GM12878 (cell line): ENCODE results near the gene MYMX. TPM values are rescaled to one million over a fixed set of nuclear protein-coding genes. Genes with fewer than 3 reads are reported as not detected.

Experiments
- CBX3 ChIP-seq: fragments of 200-600 bp; sonication (generic); IDR thresholded peaks from 2 replicates; pipeline ENCODE4 v1.6.1; 2016; ENCODE audit warnings: low read depth, borderline replicate concordance
- CBX5 ChIP-seq: sonication (generic); IDR thresholded peaks from 2 replicates; pipeline ENCODE4 v1.6.1; 2016; ENCODE audit warnings: low read depth, moderate library complexity, mild to moderate bottlenecking, inconsistent platforms
- CEBPZ ChIP-seq: fragments of 150-350 bp; IDR thresholded peaks from 2 replicates; pipeline ENCODE4 v1.6.1; 2016; ENCODE audit warnings: low read depth, low read length
- DPF2 ChIP-seq: fragments of 450-650 bp; IDR thresholded peaks from 2 replicates; pipeline ENCODE4 v1.6.1; 2017; ENCODE audit warnings: mild to moderate bottlenecking
- FOS ChIP-seq: IDR thresholded peaks from 3 replicates; pipeline ENCODE4 v1.6.1; 2011; ENCODE audit warnings: borderline replicate concordance; ENCODE audit not compliant: insufficient read length; ENCODE audit errors: extremely low read depth
- FOXK2 ChIP-seq: fragments of 450-650 bp; IDR thresholded peaks from 2 replicates; pipeline ENCODE4 v1.6.1; 2017; ENCODE audit warnings: mild to moderate bottlenecking, moderate library complexity
- GATAD2B ChIP-seq: fragments of 450-650 bp; conservative IDR thresholded peaks from 2 replicates; pipeline ENCODE4 v1.6.1; 2017; ENCODE audit warnings: low read depth, mild to moderate bottlenecking, moderate library complexity
- HSF1 ChIP-seq: fragments of 150-350 bp; IDR thresholded peaks from 2 replicates; pipeline ENCODE4 v1.6.1; 2014; ENCODE audit warnings: mild to moderate bottlenecking, low read depth, low read length
- JUNB ChIP-seq: IDR thresholded peaks from 2 replicates; pipeline ENCODE4 v1.6.1; 2016; ENCODE audit warnings: antibody characterized with exemption, mild to moderate bottlenecking
- KAT2A ChIP-seq: conservative IDR thresholded peaks from 2 replicates; pipeline ENCODE4 v1.6.1; 2011; ENCODE audit warnings: low read depth, low read length; ENCODE audit not compliant: control insufficient read depth
- MLLT1 ChIP-seq: fragments of 450-650 bp; IDR thresholded peaks from 2 replicates; pipeline ENCODE4 v1.6.1; 2016; ENCODE audit warnings: mild to moderate bottlenecking
- MXI1 ChIP-seq: fragments of 150-350 bp; IDR thresholded peaks from 2 replicates; pipeline ENCODE4 v1.6.1; 2011; ENCODE audit warnings: low read depth, mild to moderate bottlenecking, inconsistent platforms, low read length, improper control_type of control experiment
- NFYA ChIP-seq: IDR thresholded peaks from 2 replicates; pipeline ENCODE4 v1.6.1; 2011; ENCODE audit warnings: low read depth, mild to moderate bottlenecking, low read length, improper control_type of control experiment, borderline replicate concordance
- NRF1 ChIP-seq: conservative IDR thresholded peaks from 2 replicates; pipeline ENCODE4 v1.6.1; 2011; ENCODE audit warnings: mild to moderate bottlenecking, low read depth, low read length, improper control_type of control experiment
- POLR2AphosphoS5 ChIP-seq: IDR thresholded peaks from 2 replicates; pipeline ENCODE4 v1.6.1; 2011; ENCODE audit warnings: mild to moderate bottlenecking, low read length, inconsistent platforms
- SRF ChIP-seq, 2 experiments: IDR thresholded peaks; 2 replicates each; pipeline ENCODE4 v1.6.1; 2011; ENCODE audit warnings: low read depth in 2 of 2, low read length in 2 of 2, mild to moderate bottlenecking in 1 of 2, moderate library complexity in 1 of 2
- TCF7 ChIP-seq: IDR thresholded peaks from 2 replicates; pipeline ENCODE4 v1.6.1; 2014; ENCODE audit warnings: antibody characterized with exemption, borderline replicate concordance
- YY1 ChIP-seq: IDR thresholded peaks from 2 replicates; pipeline ENCODE4 v1.6.1; 2011; ENCODE audit warnings: low read depth, mild to moderate bottlenecking, low read length
- ZBTB4 ChIP-seq: fragments of 450-650 bp; formaldehyde crosslinking; IDR thresholded peaks from 2 replicates; pipeline ENCODE4 v1.4.0; 2022; ENCODE audit warnings: mild to moderate bottlenecking, moderate library complexity
- ZNF622 ChIP-seq: fragments of 450-650 bp; IDR thresholded peaks from 2 replicates; pipeline ENCODE4 v1.6.1; 2017; ENCODE audit warnings: mild to moderate bottlenecking, inconsistent platforms
- polyA plus RNA-seq, 11 experiments: library from polyadenylated mRNA; depleted of rRNA in 4 of 11; unstranded in 6 of 11; stranded (reverse) in 5 of 11; fragments of >200 nt; fragmentation: Nextera tagmentation in 4 of 11; fragmentation: Illumina TruSeq in 1 of 11; extraction: Ambion mirVana in 4 of 11; extraction: Trizol in 1 of 11; gene quantifications; 1 replicate in 1 of 11; 2 replicates in 10 of 11; pipeline versions ENCODE4 v1.2.1 to v1.2.3, GENCODE V29; 2011 to 2016; ENCODE audit warnings: inconsistent platforms in 2 of 11, missing spikeins in 2 of 11, low read depth in 1 of 11
- total RNA-seq, 4 experiments: library from RNA; depleted of rRNA in 3 of 4; stranded (reverse); fragments of >200 nt in 3 of 4; fragmentation: Illumina TruSeq in 1 of 4; extraction: Trizol in 1 of 4; gene quantifications; 2 replicates each; pipeline versions ENCODE4 v1.2.1 to v1.2.3, GENCODE V29; 2013 to 2021

The MYMX gene
- total and polyA plus RNA-seq, 10 of the 15 experiments (the other 5 are each of a cell fraction or from before 2014, with no cell fraction given) = not detected

GRCh38 chr6:44219053-44219814 lies 2.5 kb downstream of the MYMX start (continued):
- TF ChIP-seq ZBTB4 (CRISPR knock-in tag) (no peak), FOS (no peak), KAT2A (no peak), ZNF622 (no peak), MXI1 (peak; percentile 62), POLR2AphosphoS5 (peak; percentile 60; the same call in 1 of the 2 replicates), NRF1 (no peak), JUNB (no peak), NFYA (no peak), CBX3 (no peak), DPF2 (peak; percentile 75), HSF1 (no peak), GATAD2B (peak; percentile 87; the same call in 1 of the 2 replicates), CBX5 (no peak), SRF (IDR thresholded peaks at IDR 0.05; ENCODE audit: low read depth in 2 of 2, low read length in 2 of 2) (no peak), FOXK2 (no peak), TCF7 (no peak), MLLT1 (peak; percentile 55; the same call in 1 of the 2 replicates), CEBPZ (no peak), YY1 (peak; percentile 29; the same call in 1 of the 2 replicates)
